Measurements from ENCODE around the gene DAP.

Gene DAP

GRCh38 chr5:10709409-10709808, 51.6 kb downstream of the DAP start:
- no peak for DNase-seq

- DNase-seq, result no peak
Measured at GRCh38 chr5:10708189-10708944, 52.7 kb downstream of the DAP start.

- no peak for DNase-seq
Measured at GRCh38 chr5:10707198-10708142, 53.6 kb downstream of the DAP start.

GRCh38 chr5:10706326-10706725, 54.7 kb downstream of the DAP start:
- no peak for DNase-seq

- DNase-seq, result no peak
Measured at GRCh38 chr5:10705747-10706146, 55.3 kb downstream of the DAP start.

GRCh38 chr5:10704949-10705621, 55.9 kb downstream of the DAP start:
- no peak for DNase-seq

- no peak for DNase-seq
Measured at GRCh38 chr5:10703676-10704075, 57.4 kb downstream of the DAP start.

GRCh38 chr5:10702911-10703491, 58.0 kb downstream of the DAP start:
- DNase-seq, result no peak

- DNase-seq, result no peak
Measured at GRCh38 chr5:10702040-10702629, 58.9 kb downstream of the DAP start.

GRCh38 chr5:10701567-10702039, 59.4 kb downstream of the DAP start:
- DNase-seq, result no peak

- DNase-seq, result no peak
Measured at GRCh38 chr5:10700516-10700915, 60.5 kb downstream of the DAP start.

- DNase-seq, result no peak
Measured at GRCh38 chr5:10699987-10700386, 61.0 kb downstream of the DAP start.

- no peak for DNase-seq
Measured at GRCh38 chr5:10699281-10699874, 61.7 kb downstream of the DAP start.

GRCh38 chr5:10695759-10696543, 65.1 kb downstream of the DAP start:
- no peak for DNase-seq

GRCh38 chr5:10695055-10695649, 65.9 kb downstream of the DAP start:
- DNase-seq, result peak; percentile 73

GRCh38 chr5:10691826-10692785, 68.9 kb downstream of the DAP start:
- DNase-seq, result no peak

- DNase-seq, result no peak
Measured at GRCh38 chr5:10690460-10691440, 70.3 kb downstream of the DAP start.

- no peak for DNase-seq
Measured at GRCh38 chr5:10689391-10690081, 71.5 kb downstream of the DAP start.
